HCT116 (cell line): ENCODE measurements around the gene RETSAT. TPM values are rescaled to one million over a fixed set of nuclear protein-coding genes. Genes with fewer than 3 reads are reported as not detected.

Experiments
- ATAC-seq: fragments of 200-7000 bp; cut with Tn5 transposase; 2 replicates; pipeline ENCODE4 v1.9.1; 2020; ENCODE audit warnings: mild to moderate bottlenecking, moderate library complexity
- BruUV-seq: library from RNA; stranded (reverse); fragments of 400-500 nt; replicated peaks from 2 replicates; lab custom pipeline; 2021; lab: Mats Ljungman, UMichigan
- CTCF ChIA-PET: fragments of 300-600 bp; sonication (Branson Sonifier 250); formaldehyde crosslinking; loops from one replicate; lab custom pipeline; 2021; ENCODE audit warnings: antibody characterized with exemption; lab: Charles Lee
- POLR2A ChIA-PET: fragments of 300-600, 350-600 bp; sonication (Branson Sonifier 250); formaldehyde crosslinking; loops from one replicate; lab custom pipeline; 2021; ENCODE audit warnings: antibody characterized with exemption; lab: Charles Lee
- RAD21 ChIA-PET, 2 experiments: fragments of 300-600 bp; sonication (Branson Sonifier 250); formaldehyde crosslinking; loops; one replicate each; lab custom pipeline; 2023; ENCODE audit warnings: low total read pairs in 2 of 2; ENCODE audit not compliant: uncharacterized antibody in 2 of 2, unreplicated experiment in 2 of 2, low non-redundant PET in 1 of 2; lab: Charles Lee
- DNase-seq: peaks from one replicate; pipeline ENCODE4 v3.0.0-alpha.2; 2010; ENCODE audit warnings: low read depth, low spot score
- H2AFZ ChIP-seq: fragments of 200-600 bp; shearing (Covaris generic), sonication (generic); 2 replicates; pipeline ENCODE4 v1.6.1; 2017; ENCODE audit warnings: low read depth, mixed run types, mixed read lengths, antibody characterized with exemption, low read length; ENCODE audit not compliant: poor library complexity, severe bottlenecking
- H3K27ac ChIP-seq: 2 replicates; pipeline ENCODE4 v1.5.1; 2012; ENCODE audit warnings: low read depth, low read length
- H3K27me3 ChIP-seq: fragments of 200-600 bp; sonication (generic); 2 replicates; pipeline ENCODE4 v1.6.1; 2016; ENCODE audit warnings: mixed run types, low read length, mixed read lengths; ENCODE audit not compliant: insufficient read depth
- H3K36me3 ChIP-seq, 2 experiments: fragments of 200-500 bp in 1 of 2; fragments of 200-600 bp in 1 of 2; sonication (Bioruptor generic) in 1 of 2; sonication (generic) in 1 of 2; 2 replicates each; pipeline versions ENCODE4 v1.5.1 to v1.6.1; 2014 to 2016; ENCODE audit warnings: low read length in 2 of 2, inconsistent platforms in 1 of 2, mixed read lengths in 1 of 2, mixed run types in 1 of 2; ENCODE audit not compliant: insufficient read depth in 2 of 2, control insufficient read depth in 1 of 2
- H3K4me1 ChIP-seq, 2 experiments: fragments of 200-600 bp in 1 of 2; sonication (generic) in 1 of 2; 2 replicates each; pipeline versions ENCODE4 v1.5.1 to v1.6.1; 2012 to 2017; ENCODE audit warnings: low read length in 2 of 2, inconsistent platforms in 1 of 2, mild to moderate bottlenecking in 1 of 2, mixed read lengths in 1 of 2, mixed run types in 1 of 2, moderate library complexity in 1 of 2; ENCODE audit not compliant: insufficient read depth in 2 of 2, control insufficient read depth in 1 of 2
- H3K4me2 ChIP-seq: fragments of 200-600 bp; sonication (generic); 2 replicates; pipeline ENCODE4 v1.6.1; 2017; ENCODE audit warnings: mixed run types, low read length, mixed read lengths
- H3K4me3 ChIP-seq, 2 experiments: fragments of 200-600 bp in 1 of 2; sonication (generic) in 1 of 2; replicated peaks in 1 of 2; 2 replicates each; pipeline ENCODE4 v1.5.1; 2011 to 2016; ENCODE audit warnings: low read length in 2 of 2, control low read depth in 1 of 2, low read depth in 1 of 2, mild to moderate bottlenecking in 1 of 2, mixed read lengths in 1 of 2, mixed run types in 1 of 2
- H3K79me2 ChIP-seq: fragments of 200-600 bp; sonication (generic); 2 replicates; pipeline ENCODE4 v1.6.1; 2017; ENCODE audit warnings: mild to moderate bottlenecking, mixed run types, low read length, moderate library complexity, mixed read lengths; ENCODE audit not compliant: insufficient read depth
- H3K9ac ChIP-seq: fragments of 200-600 bp; sonication (generic); 2 replicates; pipeline ENCODE4 v1.6.1; 2016; ENCODE audit warnings: low read length, mixed read lengths
- H3K9me2 ChIP-seq: fragments of 200-600 bp; sonication (generic), shearing (Covaris generic); 2 replicates; pipeline ENCODE4 v1.6.1; 2017; ENCODE audit warnings: mixed run types, mild to moderate bottlenecking, moderate library complexity; ENCODE audit not compliant: insufficient read depth
- H3K9me3 ChIP-seq, 2 experiments: fragments of 200-500 bp in 1 of 2; fragments of 200-600 bp in 1 of 2; sonication (Bioruptor generic) in 1 of 2; sonication (generic) in 1 of 2; 2 replicates each; pipeline ENCODE4 v1.6.1; 2014 to 2017; ENCODE audit warnings: low read length in 2 of 2, mixed read lengths in 2 of 2, inconsistent platforms in 1 of 2, low read depth in 1 of 2, mild to moderate bottlenecking in 1 of 2, mixed run types in 1 of 2, moderate library complexity in 1 of 2; ENCODE audit not compliant: control insufficient read depth in 1 of 2, insufficient read depth in 1 of 2
- H4K20me1 ChIP-seq: fragments of 200-600 bp; sonication (generic), shearing (Covaris generic); 2 replicates; pipeline ENCODE4 v1.6.1; 2017; ENCODE audit warnings: mixed run types, mild to moderate bottlenecking, moderate library complexity; ENCODE audit not compliant: insufficient read depth
- CBX3 ChIP-seq: IDR thresholded peaks from 2 replicates; pipeline ENCODE4 v1.6.1; 2012; ENCODE audit warnings: low read depth
- CEBPB ChIP-seq: IDR thresholded peaks from 2 replicates; pipeline ENCODE4 v1.6.1; 2012; ENCODE audit warnings: low read depth
- ELF1 ChIP-seq: IDR thresholded peaks from 2 replicates; pipeline ENCODE4 v1.6.1; 2012; ENCODE audit warnings: low read depth, borderline replicate concordance
- FOSL1 ChIP-seq: IDR thresholded peaks from 2 replicates; pipeline ENCODE4 v1.6.1; 2012; ENCODE audit warnings: low read depth
- POLR2A ChIP-seq: IDR thresholded peaks from 2 replicates; pipeline ENCODE4 v1.7.0; 2011; ENCODE audit warnings: borderline replicate concordance; ENCODE audit not compliant: insufficient read depth, insufficient read length; ENCODE audit errors: extremely low read depth
- POLR2AphosphoS5 ChIP-seq: IDR thresholded peaks from 2 replicates; pipeline ENCODE4 v1.6.1; 2011; ENCODE audit warnings: mild to moderate bottlenecking, low read depth, low read length, moderate library complexity
- RAD21 ChIP-seq: IDR thresholded peaks from 2 replicates; pipeline ENCODE4 v1.6.1; 2012; ENCODE audit warnings: low read depth, mild to moderate bottlenecking
- SIN3A ChIP-seq: IDR thresholded peaks from 2 replicates; pipeline ENCODE4 v1.6.1; 2012; ENCODE audit warnings: low read depth
- SP1 ChIP-seq: IDR thresholded peaks from 2 replicates; pipeline ENCODE4 v1.6.1; 2012; ENCODE audit warnings: low read depth
- SRF ChIP-seq: IDR thresholded peaks from 2 replicates; pipeline ENCODE4 v1.6.1; 2012; ENCODE audit warnings: low read depth
- TCF7L2 ChIP-seq: IDR thresholded peaks from 2 replicates; pipeline ENCODE4 v1.7.0; 2011; ENCODE audit warnings: borderline replicate concordance, inconsistent platforms; ENCODE audit not compliant: insufficient read depth, insufficient read length; ENCODE audit errors: extremely low read depth
- ZFX ChIP-seq: fragments of 450-650 bp; IDR thresholded peaks from 2 replicates; pipeline ENCODE4 v1.6.1; 2017
- intact Hi-C: fragments of 100-400 bp; cut with micrococcal nuclease; formaldehyde crosslinking; loops from 2 replicates; pipeline ENCODE4 v1.10.0; 2022
- total RNA-seq: library from RNA; stranded (reverse); gene quantifications from one replicate; pipeline ENCODE4 v1.2.1, GENCODE V29; 2021; ENCODE audit not compliant: unreplicated experiment
- TF ChIP-seq, protein P1 (sequence below): IDR thresholded peaks from 2 replicates; pipeline ENCODE4 v1.6.1; 2012; ENCODE audit warnings: low read depth

The RETSAT gene
- total RNA-seq, 1 experiment from 2014 or later: 59.7 TPM

GRCh38 chr2:85394976-85395375, 40.6 kb upstream of the RETSAT start (continued):
- TF ChIP-seq, protein P1, sequence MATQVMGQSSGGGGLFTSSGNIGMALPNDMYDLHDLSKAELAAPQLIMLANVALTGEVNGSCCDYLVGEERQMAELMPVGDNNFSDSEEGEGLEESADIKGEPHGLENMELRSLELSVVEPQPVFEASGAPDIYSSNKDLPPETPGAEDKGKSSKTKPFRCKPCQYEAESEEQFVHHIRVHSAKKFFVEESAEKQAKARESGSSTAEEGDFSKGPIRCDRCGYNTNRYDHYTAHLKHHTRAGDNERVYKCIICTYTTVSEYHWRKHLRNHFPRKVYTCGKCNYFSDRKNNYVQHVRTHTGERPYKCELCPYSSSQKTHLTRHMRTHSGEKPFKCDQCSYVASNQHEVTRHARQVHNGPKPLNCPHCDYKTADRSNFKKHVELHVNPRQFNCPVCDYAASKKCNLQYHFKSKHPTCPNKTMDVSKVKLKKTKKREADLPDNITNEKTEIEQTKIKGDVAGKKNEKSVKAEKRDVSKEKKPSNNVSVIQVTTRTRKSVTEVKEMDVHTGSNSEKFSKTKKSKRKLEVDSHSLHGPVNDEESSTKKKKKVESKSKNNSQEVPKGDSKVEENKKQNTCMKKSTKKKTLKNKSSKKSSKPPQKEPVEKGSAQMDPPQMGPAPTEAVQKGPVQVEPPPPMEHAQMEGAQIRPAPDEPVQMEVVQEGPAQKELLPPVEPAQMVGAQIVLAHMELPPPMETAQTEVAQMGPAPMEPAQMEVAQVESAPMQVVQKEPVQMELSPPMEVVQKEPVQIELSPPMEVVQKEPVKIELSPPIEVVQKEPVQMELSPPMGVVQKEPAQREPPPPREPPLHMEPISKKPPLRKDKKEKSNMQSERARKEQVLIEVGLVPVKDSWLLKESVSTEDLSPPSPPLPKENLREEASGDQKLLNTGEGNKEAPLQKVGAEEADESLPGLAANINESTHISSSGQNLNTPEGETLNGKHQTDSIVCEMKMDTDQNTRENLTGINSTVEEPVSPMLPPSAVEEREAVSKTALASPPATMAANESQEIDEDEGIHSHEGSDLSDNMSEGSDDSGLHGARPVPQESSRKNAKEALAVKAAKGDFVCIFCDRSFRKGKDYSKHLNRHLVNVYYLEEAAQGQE: no peak

DNA sequence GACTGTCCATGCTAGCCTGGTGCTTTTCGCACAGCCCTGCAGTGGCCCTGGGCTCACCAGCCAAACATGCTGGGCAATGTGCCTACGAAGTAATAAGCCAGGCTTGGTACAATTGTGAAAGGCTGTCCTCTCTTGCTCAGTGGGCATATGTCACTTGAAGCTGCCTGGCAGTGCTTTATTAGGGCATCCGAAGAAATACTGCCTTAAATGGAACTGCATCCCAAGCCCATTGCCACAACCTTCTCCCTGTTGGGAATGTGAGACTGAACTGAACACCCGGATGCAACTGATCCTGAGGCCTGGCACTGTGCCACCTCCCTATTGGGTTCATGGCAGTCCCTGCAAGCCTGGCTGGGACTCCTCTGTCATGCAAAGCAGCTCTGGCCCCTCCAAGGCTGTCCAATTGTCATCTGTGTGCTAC, 39.9 kb upstream of the RETSAT start:
- intact Hi-C loops: no loop called here
- H3K79me2 ChIP-seq: no peaks in the 10 kb centered on the region
- CTCF ChIA-PET: no interaction called here
- H4K20me1 ChIP-seq: no peaks in the 10 kb centered on the region
- H3K9ac ChIP-seq: no peak overlapping the region
- no peaks in the 10 kb centered on the region for H3K27me3 ChIP-seq
- DNase-seq: no peak
- ATAC-seq: no peak
- peaks cover 18 to 40% of the 10 kb centered on the region in 2 experiments for H3K36me3 ChIP-seq
- no peak for TF ChIP-seq POLR2A
- TF ChIP-seq SIN3A: no peak
- TF ChIP-seq ZFX: no peak
- H3K27ac ChIP-seq: no peak overlapping the region
- H3K4me1 ChIP-seq: peaks cover 0 to 6% of the 10 kb centered on the region in 2 experiments; a peak in 1 of 4 replicates
- POLR2A ChIA-PET: no interaction called here
- no peaks in the 10 kb centered on the region for H3K9me3 ChIP-seq
- RAD21 ChIA-PET: no interaction called here
- H3K9me2 ChIP-seq: no peaks in the 10 kb centered on the region
- H3K4me3 ChIP-seq: no peak overlapping the region
- H3K4me2 ChIP-seq: no peak overlapping the region
- H2AFZ ChIP-seq: no peak overlapping the region
- BruUV-seq: no TSS peak

GRCh38 chr2:85393836-85394235, 39.5 kb upstream of the RETSAT start:
- Histone ChIP-seq H3K27me3 (no peaks in the 10 kb centered on the region), H3K9me2 (no peaks in the 10 kb centered on the region), H3K4me3 (no peak overlapping the region), H4K20me1 (no peaks in the 10 kb centered on the region), H3K9me3 (no peaks in the 10 kb centered on the region), H3K36me3 (peaks cover 16 to 40% of the 10 kb centered on the region in 2 experiments), H3K4me1 (peaks cover 0 to 6% of the 10 kb centered on the region in 2 experiments; a peak in 1 of 4 replicates), H3K27ac (no peak overlapping the region), H2AFZ (no peak overlapping the region), H3K9ac (no peak overlapping the region), H3K79me2 (no peaks in the 10 kb centered on the region), H3K4me2 (no peak overlapping the region)
- DNase-seq: no peak
- POLR2A ChIA-PET: no interaction called here
- CTCF ChIA-PET: interaction anchor here (2.7 kb wide), 1 partner anchor 158 kb away, joined by 18 read pairs; no protein-coding TSS in a partner anchor
- RAD21 ChIA-PET: no interaction called here
- ATAC-seq: no peak
- intact Hi-C loops: no loop called here
- no TSS peak for BruUV-seq
- TF ChIP-seq, protein P1: no peak
- TF ChIP-seq CBX3: no peak
- TF ChIP-seq SP1: no peak
- no peak for TF ChIP-seq POLR2AphosphoS5
- no peak for TF ChIP-seq RAD21
- no peak for TF ChIP-seq SRF
- TF ChIP-seq TCF7L2: no peak
- no peak for TF ChIP-seq ZFX
- TF ChIP-seq FOSL1: no peak
- TF ChIP-seq ELF1: no peak
- TF ChIP-seq CEBPB: no peak
- no peak for TF ChIP-seq SIN3A
